NCI-H2227 treated with DMSO at 0.1 percent for 48 hours (cell line): ENCODE data around the gene FHAD1.

Experiments used
- DNase-seq: peaks from one replicate; lab custom pipeline; 2025; lab: John Stamatoyannopoulos, UW

The FHAD1 gene

GRCh38 chr1:15246960-15247614, at the start of gene FHAD1:
Gene FHAD1 (plus strand): TSS chr1:15247223. CDS start chr1:15251785, 4,562 bp downstream.
- DNase-seq: peak; percentile 51

- DNase-seq: no peak
Observed at GRCh38 chr1:15197591-15198447, 49.2 kb upstream of the FHAD1 start.

GRCh38 chr1:15198684-15199083, 48.3 kb upstream of the FHAD1 start:
- no peak for DNase-seq

GRCh38 chr1:15201221-15201620, 45.8 kb upstream of the FHAD1 start:
- DNase-seq: no peak

GRCh38 chr1:15201849-15202551, 45.0 kb upstream of the FHAD1 start:
- no peak for DNase-seq

- DNase-seq: no peak
Observed at GRCh38 chr1:15204931-15205330, 42.1 kb upstream of the FHAD1 start.

GRCh38 chr1:15205586-15206346, 41.3 kb upstream of the FHAD1 start:
- DNase-seq: no peak

GRCh38 chr1:15206418-15207030, 40.5 kb upstream of the FHAD1 start:
- DNase-seq: no peak

GRCh38 chr1:15207031-15207828, 39.8 kb upstream of the FHAD1 start:
- no peak for DNase-seq

- no peak for DNase-seq
Observed at GRCh38 chr1:15207829-15208429, 39.1 kb upstream of the FHAD1 start.

- DNase-seq: no peak
Observed at GRCh38 chr1:15210651-15211375, 36.2 kb upstream of the FHAD1 start.

GRCh38 chr1:15211424-15211823, 35.6 kb upstream of the FHAD1 start:
- DNase-seq: no peak

- no peak for DNase-seq
Observed at GRCh38 chr1:15212216-15212953, 34.6 kb upstream of the FHAD1 start.

GRCh38 chr1:15212954-15213291, 34.1 kb upstream of the FHAD1 start:
- no peak for DNase-seq

- DNase-seq: no peak
Observed at GRCh38 chr1:15213341-15213821, 33.6 kb upstream of the FHAD1 start.

GRCh38 chr1:15214527-15214926, 32.5 kb upstream of the FHAD1 start:
- no peak for DNase-seq

GRCh38 chr1:15215116-15215515, 31.9 kb upstream of the FHAD1 start:
- DNase-seq: no peak

GRCh38 chr1:15217654-15218053, 29.4 kb upstream of the FHAD1 start:
- DNase-seq: no peak
